Neural crest cell (in vitro differentiated cells): ENCODE measurements around the gene SLFN5. TPM values are rescaled to one million over a fixed set of nuclear protein-coding genes. Genes with fewer than 3 reads are reported as not detected.

Experiments
- DNase-seq: peaks from one replicate; pipeline ENCODE4 v3.0.0; 2021; ENCODE audit warnings: low read depth, mixed read lengths, low spot score
- H3K27ac Mint-ChIP-seq: one replicate; pipeline ENCODE4 v1.8.0; 2021; ENCODE audit warnings: mild to moderate bottlenecking, mixed read lengths; ENCODE audit not compliant: unreplicated experiment
- H3K27me3 Mint-ChIP-seq: 2 replicates; pipeline ENCODE4 v1.8.0; 2021; ENCODE audit warnings: low read depth, mild to moderate bottlenecking, mixed read lengths
- H3K36me3 Mint-ChIP-seq: 2 replicates; pipeline ENCODE4 v1.8.0; 2021; ENCODE audit warnings: low read depth, mild to moderate bottlenecking, mixed read lengths
- H3K4me1 Mint-ChIP-seq: 2 replicates; pipeline ENCODE4 v1.8.0; 2021; ENCODE audit warnings: mixed read lengths
- H3K4me3 Mint-ChIP-seq: one replicate; pipeline ENCODE4 v1.8.0; 2021; ENCODE audit warnings: mild to moderate bottlenecking, mixed read lengths
- H3K9me3 Mint-ChIP-seq: 2 replicates; pipeline ENCODE4 v1.8.0; 2021; ENCODE audit warnings: mixed read lengths
- total RNA-seq: library from RNA; stranded (reverse); gene quantifications from 2 replicates; pipeline ENCODE4 v1.2.1, GENCODE V29; 2021
- TF ChIP-seq, protein P1 (sequence below): fragments of 200-600 bp; sonication (generic); conservative IDR thresholded peaks from 2 replicates; pipeline ENCODE4 v1.5.0; 2021; ENCODE audit warnings: antibody characterized with exemption, mild to moderate bottlenecking

Gene SLFN5
- total RNA-seq, 1 donor from 2014 or later = 8.7 TPM

DNA sequence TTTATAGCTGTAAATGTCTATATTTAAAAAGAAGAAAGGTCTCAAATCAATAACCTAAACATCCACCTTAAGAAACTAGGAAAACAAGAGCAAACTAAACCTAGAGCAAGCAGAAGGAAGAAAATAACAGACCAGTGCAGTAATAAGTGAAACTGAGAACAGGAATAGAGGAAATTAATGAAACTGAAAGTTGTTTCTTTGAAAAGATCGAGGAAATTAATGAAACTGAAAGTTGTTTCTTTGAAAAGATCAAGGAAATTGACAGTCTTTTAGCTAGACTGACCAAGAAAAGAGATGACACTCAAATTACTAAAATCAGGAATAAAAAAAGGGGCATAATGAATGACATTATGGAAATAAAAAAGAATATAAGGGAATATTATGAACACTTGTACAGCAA, 46.4 kb downstream of the SLFN5 start:
- DNase-seq = no peak
- Mint-ChIP-seq H3K9me3 (peaks cover 5% of the 10 kb centered on the region), H3K27ac (no peak overlapping the region), H3K36me3 (no peaks in the 10 kb centered on the region), H3K4me1 (no peaks in the 10 kb centered on the region), H3K27me3 (peaks cover 43% of the 10 kb centered on the region), H3K4me3 (no peak overlapping the region)
- TF ChIP-seq, protein P1, sequence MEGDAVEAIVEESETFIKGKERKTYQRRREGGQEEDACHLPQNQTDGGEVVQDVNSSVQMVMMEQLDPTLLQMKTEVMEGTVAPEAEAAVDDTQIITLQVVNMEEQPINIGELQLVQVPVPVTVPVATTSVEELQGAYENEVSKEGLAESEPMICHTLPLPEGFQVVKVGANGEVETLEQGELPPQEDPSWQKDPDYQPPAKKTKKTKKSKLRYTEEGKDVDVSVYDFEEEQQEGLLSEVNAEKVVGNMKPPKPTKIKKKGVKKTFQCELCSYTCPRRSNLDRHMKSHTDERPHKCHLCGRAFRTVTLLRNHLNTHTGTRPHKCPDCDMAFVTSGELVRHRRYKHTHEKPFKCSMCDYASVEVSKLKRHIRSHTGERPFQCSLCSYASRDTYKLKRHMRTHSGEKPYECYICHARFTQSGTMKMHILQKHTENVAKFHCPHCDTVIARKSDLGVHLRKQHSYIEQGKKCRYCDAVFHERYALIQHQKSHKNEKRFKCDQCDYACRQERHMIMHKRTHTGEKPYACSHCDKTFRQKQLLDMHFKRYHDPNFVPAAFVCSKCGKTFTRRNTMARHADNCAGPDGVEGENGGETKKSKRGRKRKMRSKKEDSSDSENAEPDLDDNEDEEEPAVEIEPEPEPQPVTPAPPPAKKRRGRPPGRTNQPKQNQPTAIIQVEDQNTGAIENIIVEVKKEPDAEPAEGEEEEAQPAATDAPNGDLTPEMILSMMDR = no peak

GRCh38 chr17:35291802-35292201, 48.9 kb downstream of the SLFN5 start:
- TF ChIP-seq, protein P1 = no peak
- H3K27me3 Mint-ChIP-seq = peaks cover 48% of the 10 kb centered on the region

DNA sequence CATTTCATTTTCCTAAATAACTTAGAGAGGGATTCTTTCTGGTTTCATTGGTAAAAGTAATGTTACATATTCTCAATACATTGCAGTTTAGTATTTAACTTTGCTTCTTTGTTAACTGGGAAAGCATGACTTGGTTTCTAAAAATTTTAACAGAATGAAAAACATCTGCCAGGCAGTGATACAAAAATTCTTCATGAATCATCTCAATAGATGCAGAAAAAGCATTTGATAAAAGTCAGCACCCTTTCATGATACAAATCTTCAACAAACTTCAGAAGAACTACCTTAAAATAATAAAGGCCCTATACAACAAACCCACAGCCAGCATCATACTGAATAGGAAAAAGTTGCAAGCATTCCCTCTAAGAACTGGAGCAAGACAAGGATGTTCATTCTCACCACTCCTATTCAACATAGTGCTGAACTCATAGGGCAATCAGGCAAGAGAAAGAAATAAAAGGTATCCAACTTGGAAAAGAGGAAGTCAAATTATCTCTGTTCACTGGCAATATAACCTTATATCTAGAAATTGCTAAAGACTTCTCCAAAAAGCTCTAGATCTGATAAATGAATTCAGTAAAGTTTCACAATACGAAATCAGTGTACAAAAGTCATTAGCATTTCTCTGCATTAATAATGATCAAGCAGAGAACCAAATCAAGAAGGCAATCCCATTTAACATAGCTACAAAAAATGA, 50.4 kb downstream of the SLFN5 start:
- Mint-ChIP-seq H3K36me3 (peaks cover 4% of the 10 kb centered on the region), H3K4me1 (no peaks in the 10 kb centered on the region), H3K9me3 (peaks cover 19% of the 10 kb centered on the region), H3K4me3 (no peak overlapping the region), H3K27me3 (peaks cover 57% of the 10 kb centered on the region), H3K27ac (no peak overlapping the region)
- DNase-seq = no peak
- TF ChIP-seq, protein P1 = no peak

More at GRCh38 chr17:35291802-35292201, 48.9 kb downstream of the SLFN5 start:
- DNase-seq = no peak
- H3K9me3 Mint-ChIP-seq = peaks cover 11% of the 10 kb centered on the region
- no peak overlapping the region for H3K4me3 Mint-ChIP-seq
- H3K36me3 Mint-ChIP-seq = peaks cover under 1% of the 10 kb centered on the region
- no peaks in the 10 kb centered on the region for H3K4me1 Mint-ChIP-seq
- H3K27ac Mint-ChIP-seq = no peak overlapping the region

DNA sequence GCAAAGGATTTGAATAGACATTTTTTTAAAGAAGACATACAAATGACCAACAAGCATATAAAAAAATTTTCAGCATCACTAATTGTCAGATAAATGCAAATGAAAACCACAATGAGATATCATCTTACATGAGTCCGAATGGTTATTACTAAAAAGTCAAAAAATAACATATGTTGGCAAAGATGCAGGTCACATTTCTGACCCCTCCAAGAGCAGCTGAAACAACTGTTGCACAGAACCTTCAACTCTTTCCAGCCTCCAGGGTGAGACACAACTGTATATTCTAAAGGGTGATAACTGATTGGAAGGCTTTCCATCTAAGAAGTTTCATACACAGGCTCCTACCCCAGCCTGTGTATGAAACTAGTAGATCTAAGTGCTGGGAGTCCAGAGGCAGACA, 51.9 kb downstream of the SLFN5 start:
- Mint-ChIP-seq H3K9me3 (peaks cover 26% of the 10 kb centered on the region), H3K4me1 (no peaks in the 10 kb centered on the region), H3K27ac (no peak overlapping the region), H3K4me3 (no peak overlapping the region), H3K36me3 (peaks cover 4% of the 10 kb centered on the region), H3K27me3 (peaks cover 60% of the 10 kb centered on the region)
- TF ChIP-seq, protein P1 = no peak
- no peak for DNase-seq

GRCh38 chr17:35295686-35296085, 52.8 kb downstream of the SLFN5 start:
- H3K27me3 Mint-ChIP-seq = peaks cover 53% of the 10 kb centered on the region
- H3K4me1 Mint-ChIP-seq = no peaks in the 10 kb centered on the region
- DNase-seq = no peak
- H3K9me3 Mint-ChIP-seq = peaks cover 25% of the 10 kb centered on the region
- peaks cover 4% of the 10 kb centered on the region for H3K36me3 Mint-ChIP-seq
- H3K27ac Mint-ChIP-seq = no peak overlapping the region
- TF ChIP-seq, protein P1 = no peak
- H3K4me3 Mint-ChIP-seq = no peak overlapping the region
